CD4-positive, CD25-positive, alpha-beta regulatory T cell (primary cell): ENCODE results near the gene QKI. TPM values are rescaled to one million over a fixed set of nuclear protein-coding genes. Genes with fewer than 3 reads are reported as not detected.

Source experiments
- ATAC-seq, 2 donors: fragments of 150-1000 bp; cut with Tn5 transposase; one replicate each; pipeline ENCODE4 v1.10.0; 2021; ENCODE audit warnings: low read depth in 2 of 2, moderate number of reproducible peaks in 2 of 2, moderate library complexity in 1 of 2
- DNase-seq, 3 donors: peaks; one replicate each; pipeline versions ENCODE4 v3.0.0 to v3.0.0-alpha.2; 2012 to 2022; ENCODE audit warnings: mixed read lengths in 1 of 3
- H3K27ac ChIP-seq: one replicate; pipeline ENCODE4 v1.7.0; 2013; ENCODE audit warnings: mild to moderate bottlenecking, low read length; ENCODE audit not compliant: insufficient read depth, poor library complexity, severe bottlenecking
- H3K27me3 ChIP-seq: one replicate; pipeline ENCODE4 v1.7.0; 2013; ENCODE audit warnings: low read length; ENCODE audit not compliant: control insufficient read depth, insufficient read depth
- H3K36me3 ChIP-seq: one replicate; pipeline ENCODE4 v1.7.0; 2013; ENCODE audit warnings: mild to moderate bottlenecking, low read length, moderate library complexity; ENCODE audit not compliant: control insufficient read depth, insufficient read depth
- H3K4me1 ChIP-seq: 2 replicates; pipeline ENCODE4 v1.7.0; 2013; ENCODE audit warnings: mild to moderate bottlenecking, low read length; ENCODE audit not compliant: insufficient read depth, control insufficient read depth, poor library complexity, severe bottlenecking
- H3K4me3 ChIP-seq: one replicate; pipeline ENCODE4 v1.7.0; 2013; ENCODE audit warnings: low read depth, mild to moderate bottlenecking, low read length, moderate library complexity
- H3K9me3 ChIP-seq, 2 experiments: 1 replicate in 1 of 2; 2 replicates in 1 of 2; pipeline ENCODE4 v1.7.0; 2013; ENCODE audit warnings: low read length in 2 of 2, mild to moderate bottlenecking in 1 of 2, moderate library complexity in 1 of 2; ENCODE audit not compliant: control insufficient read depth in 2 of 2
- H3K27ac Mint-ChIP-seq, 3 donors: one replicate each; pipeline ENCODE4 v1.8.0; 2020 to 2022; ENCODE audit warnings: mild to moderate bottlenecking in 3 of 3, mixed read lengths in 3 of 3, moderate library complexity in 2 of 3
- H3K27me3 Mint-ChIP-seq: one replicate; pipeline ENCODE4 v1.8.0; 2022; ENCODE audit warnings: mild to moderate bottlenecking, mixed read lengths
- H3K36me3 Mint-ChIP-seq: one replicate; pipeline ENCODE4 v1.8.0; 2020; ENCODE audit warnings: mixed read lengths
- H3K4me1 Mint-ChIP-seq, 4 donors: one replicate each; pipeline ENCODE4 v1.8.0; 2020 to 2022; ENCODE audit warnings: mixed read lengths in 4 of 4, mild to moderate bottlenecking in 1 of 4
- H3K4me3 Mint-ChIP-seq, 4 donors: one replicate each; pipeline ENCODE4 v1.8.0; 2020 to 2022; ENCODE audit warnings: mild to moderate bottlenecking in 4 of 4, mixed read lengths in 4 of 4, moderate library complexity in 3 of 4
- H3K9me3 Mint-ChIP-seq, 7 donors: one replicate each; pipeline ENCODE4 v1.8.0; 2020 to 2022; ENCODE audit warnings: mixed read lengths in 7 of 7, mild to moderate bottlenecking in 3 of 7, moderate library complexity in 2 of 7
- polyA plus RNA-seq, 4 donors: library from polyadenylated mRNA; unstranded; fragments of 300-500 nt; fragmentation: Illumina TruSeq; gene quantifications; one replicate each; pipeline ENCODE4 v1.2.3, GENCODE V29; 2021
- total RNA-seq: library from RNA; stranded (reverse); gene quantifications from one replicate; pipeline ENCODE4 v1.2.3, GENCODE V29; 2022

The QKI gene
- total and polyA plus RNA-seq, 5 donors from 2014 or later = 10.0 to 89.7 (median 17.2) TPM

DNA sequence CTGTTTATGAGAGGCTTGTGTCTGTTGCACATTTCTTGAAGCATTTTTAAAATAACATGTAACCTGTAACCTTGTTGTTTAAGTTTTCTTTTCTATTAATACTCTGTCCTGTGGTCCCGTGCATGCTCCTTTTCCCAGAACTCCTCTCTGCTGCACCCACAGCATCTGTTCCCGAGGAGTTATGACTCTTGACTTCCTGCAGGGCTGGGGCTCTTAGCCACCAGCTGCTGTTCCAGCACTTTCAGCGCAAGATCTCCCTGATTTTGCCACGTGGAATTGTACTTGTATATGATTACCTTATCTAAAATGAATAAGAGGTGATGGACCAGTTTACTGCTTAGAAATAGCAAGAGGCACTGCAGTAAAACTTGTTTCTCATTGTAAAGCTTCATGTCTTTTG is 150.6 kb downstream of the QKI start:
- H3K4me1 Mint-ChIP-seq = peaks cover 0 to 4% (median 1%) of the 10 kb centered on the region in 4 donors
- peaks cover 14% of the 10 kb centered on the region for H3K36me3 ChIP-seq
- ATAC-seq = no peak

DNA sequence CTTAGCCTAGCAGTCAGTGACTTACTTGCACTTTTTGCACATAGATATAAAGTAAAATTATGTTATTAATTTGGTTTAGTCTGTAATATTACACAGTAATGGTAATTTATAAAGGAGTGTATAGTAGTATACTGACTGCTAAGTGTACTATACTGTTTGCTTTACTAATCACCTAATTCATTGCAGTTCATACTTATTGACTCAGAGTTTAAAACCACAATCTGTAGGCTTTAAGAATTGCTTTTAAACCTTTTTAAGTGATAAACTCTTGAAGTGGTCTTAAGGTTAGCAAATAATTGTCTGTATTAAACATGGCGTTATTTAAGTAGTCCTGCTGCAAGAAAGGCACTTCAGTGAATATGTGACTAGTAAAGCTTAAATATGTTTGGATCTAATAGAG is 151.5 kb downstream of the QKI start:
- Mint-ChIP-seq H3K4me1 (peaks cover 0 to 4% (median under 1%) of the 10 kb centered on the region in 4 donors), H3K27me3 (no peaks in the 10 kb centered on the region), H3K36me3 (peaks cover 33% of the 10 kb centered on the region), H3K27ac (no peak overlapping the region), H3K4me3 (no peak overlapping the region), H3K9me3 (no peaks in the 10 kb centered on the region)
- Histone ChIP-seq H3K27ac (no peak overlapping the region), H3K9me3 (no peaks in the 10 kb centered on the region), H3K4me1 (no peaks in the 10 kb centered on the region), H3K27me3 (no peaks in the 10 kb centered on the region), H3K4me3 (no peak overlapping the region), H3K36me3 (peaks cover 20% of the 10 kb centered on the region)
- no peak for DNase-seq
- no peak for ATAC-seq

More for the DNA sequence above, 150.6 kb downstream of the QKI start:
- Mint-ChIP-seq H3K36me3 (peaks cover 24% of the 10 kb centered on the region), H3K27ac (peak overlapping the region in 1 of 3 donors; percentile 30), H3K9me3 (no peaks in the 10 kb centered on the region), H3K27me3 (no peaks in the 10 kb centered on the region), H3K4me3 (no peak overlapping the region)
- Histone ChIP-seq H3K9me3 (no peaks in the 10 kb centered on the region), H3K27ac (no peak overlapping the region), H3K4me3 (no peak overlapping the region), H3K27me3 (no peaks in the 10 kb centered on the region), H3K4me1 (no peaks in the 10 kb centered on the region)
- DNase-seq = no peak

DNA sequence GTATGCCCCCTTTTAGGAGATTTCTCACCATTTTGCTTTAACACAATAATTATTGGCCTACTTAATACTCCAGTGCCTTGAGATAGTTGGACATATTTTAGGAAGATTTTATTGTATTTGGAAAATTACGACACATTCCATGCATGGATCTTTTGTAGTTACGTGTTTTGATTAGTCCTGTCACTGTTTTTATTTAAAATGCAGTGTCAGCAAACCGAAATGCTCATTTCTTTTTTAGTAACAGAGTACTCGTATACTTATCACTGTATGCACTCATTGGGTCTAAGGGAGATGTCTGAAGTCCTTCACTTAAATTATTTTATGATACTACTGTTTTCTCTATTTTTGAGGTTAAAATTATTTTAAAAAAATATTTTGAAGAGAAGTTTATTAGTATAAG is 153.8 kb downstream of the QKI start:
- Mint-ChIP-seq H3K27me3 (no peaks in the 10 kb centered on the region), H3K27ac (no peak overlapping the region), H3K4me3 (no peak overlapping the region), H3K36me3 (peaks cover 47% of the 10 kb centered on the region), H3K9me3 (no peaks in the 10 kb centered on the region), H3K4me1 (peaks cover 0 to 4% (median 0%) of the 10 kb centered on the region in 4 donors)
- Histone ChIP-seq H3K27ac (no peak overlapping the region), H3K4me1 (no peaks in the 10 kb centered on the region), H3K36me3 (peaks cover 21% of the 10 kb centered on the region), H3K4me3 (no peak overlapping the region), H3K27me3 (no peaks in the 10 kb centered on the region), H3K9me3 (no peaks in the 10 kb centered on the region)
- ATAC-seq (no peak), DNase-seq (no peak)

DNA sequence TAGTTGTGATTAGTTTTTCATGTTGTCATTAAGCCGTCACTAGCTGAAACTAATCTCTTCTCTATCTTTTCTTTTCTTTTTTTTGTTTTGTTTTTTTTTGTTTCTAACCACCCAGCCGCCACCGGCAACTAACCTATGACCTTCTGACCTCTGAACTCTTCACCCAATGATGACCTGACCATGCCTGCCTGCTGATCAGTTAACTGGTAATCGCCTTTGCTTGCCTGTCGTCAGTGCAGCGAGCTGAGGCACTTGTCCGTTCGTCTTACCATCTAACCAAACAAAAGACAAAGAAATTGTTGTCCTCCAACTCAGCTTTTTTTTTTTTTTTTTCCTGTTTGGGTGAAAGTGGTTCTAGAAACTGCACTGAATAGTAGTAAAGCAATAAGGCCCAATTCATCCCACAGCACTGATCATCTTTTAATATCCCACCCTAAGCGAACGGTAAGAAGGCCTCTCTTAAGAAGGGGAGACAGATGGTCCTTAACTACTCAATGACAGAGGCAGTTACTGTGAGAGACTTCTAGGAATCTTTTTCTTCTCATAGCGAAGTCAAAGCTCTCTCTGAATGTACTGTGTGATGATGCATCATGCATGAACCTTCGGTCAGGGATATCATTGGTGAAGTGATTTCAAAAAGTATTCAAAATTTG is 156.2 kb downstream of the QKI start:
- H3K4me1 Mint-ChIP-seq = peaks cover 0 to 4% (median 0%) of the 10 kb centered on the region in 4 donors
- ATAC-seq = no peak
- H3K27ac ChIP-seq = no peak overlapping the region

DNA sequence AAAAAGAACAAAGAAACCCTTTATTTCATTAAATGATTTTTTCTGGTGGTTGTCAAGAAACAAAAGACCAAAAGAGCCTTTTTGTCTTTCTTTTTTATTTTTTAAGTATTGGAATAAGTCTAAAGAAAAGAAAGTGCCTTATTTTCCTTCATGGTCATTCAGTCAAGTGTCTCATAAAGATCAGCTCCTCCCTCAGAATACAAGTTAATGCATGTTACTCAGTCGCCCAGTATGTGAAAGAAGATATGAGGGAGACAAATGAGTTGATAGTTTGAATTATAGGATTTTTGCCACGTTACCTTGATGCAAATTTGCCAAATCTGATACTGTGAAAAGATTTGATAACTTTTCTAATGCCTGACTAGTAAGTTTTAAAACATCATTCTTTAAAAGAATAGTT is 157.2 kb downstream of the QKI start:
- H3K4me1 ChIP-seq = no peaks in the 10 kb centered on the region
- peaks cover 0 to 4% (median 0%) of the 10 kb centered on the region in 4 donors for H3K4me1 Mint-ChIP-seq
- H3K27me3 ChIP-seq = no peaks in the 10 kb centered on the region
- no peaks in the 10 kb centered on the region for H3K9me3 ChIP-seq
- ATAC-seq (no peak), DNase-seq (no peak)
- peaks cover 27% of the 10 kb centered on the region for H3K36me3 Mint-ChIP-seq
- H3K27ac Mint-ChIP-seq = no peak overlapping the region
- H3K27me3 Mint-ChIP-seq = no peaks in the 10 kb centered on the region
- H3K27ac ChIP-seq = no peak overlapping the region
- H3K9me3 Mint-ChIP-seq = no peaks in the 10 kb centered on the region
- H3K36me3 ChIP-seq = peaks cover 8% of the 10 kb centered on the region
- H3K4me3 Mint-ChIP-seq = no peak overlapping the region
- no peak overlapping the region for H3K4me3 ChIP-seq

More for the DNA sequence above, 156.2 kb downstream of the QKI start:
- no peaks in the 10 kb centered on the region for H3K27me3 ChIP-seq
- no peaks in the 10 kb centered on the region for H3K9me3 ChIP-seq
- H3K4me3 Mint-ChIP-seq = no peak overlapping the region
- no peaks in the 10 kb centered on the region for H3K4me1 ChIP-seq
- peaks cover 8% of the 10 kb centered on the region for H3K36me3 ChIP-seq
- no peak overlapping the region for H3K27ac Mint-ChIP-seq
- peaks cover 30% of the 10 kb centered on the region for H3K36me3 Mint-ChIP-seq
- no peaks in the 10 kb centered on the region for H3K9me3 Mint-ChIP-seq
- DNase-seq = no peak
- H3K4me3 ChIP-seq = no peak overlapping the region
- no peaks in the 10 kb centered on the region for H3K27me3 Mint-ChIP-seq

DNA sequence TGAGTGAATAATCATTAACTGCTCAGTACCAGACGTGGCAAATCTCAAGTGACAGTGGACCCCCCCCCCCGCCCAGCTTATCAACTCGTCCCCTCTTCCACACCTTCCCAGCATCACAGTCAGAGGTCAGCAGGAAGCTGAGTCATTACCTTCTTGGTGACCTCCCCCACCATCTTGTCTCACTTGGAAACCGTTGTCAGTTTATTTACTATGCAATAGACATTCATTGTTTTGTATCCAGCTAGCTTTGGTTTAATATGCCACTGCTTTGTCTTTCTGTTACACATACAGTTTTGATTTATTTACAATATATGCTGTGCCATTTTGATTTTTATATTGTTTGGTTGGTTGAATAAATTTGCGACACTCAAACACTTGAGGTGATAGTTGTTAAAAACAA is 158.1 kb downstream of the QKI start:
- DNase-seq = no peak
- no peaks in the 10 kb centered on the region for H3K27me3 Mint-ChIP-seq
- Histone ChIP-seq H3K27ac (no peak overlapping the region), H3K9me3 (no peaks in the 10 kb centered on the region), H3K4me3 (no peak overlapping the region), H3K27me3 (no peaks in the 10 kb centered on the region), H3K36me3 (peaks cover 8% of the 10 kb centered on the region), H3K4me1 (no peaks in the 10 kb centered on the region)
- no peaks in the 10 kb centered on the region for H3K9me3 Mint-ChIP-seq
- peaks cover 27% of the 10 kb centered on the region for H3K36me3 Mint-ChIP-seq
- peaks cover 0 to 4% (median 0%) of the 10 kb centered on the region in 4 donors for H3K4me1 Mint-ChIP-seq
- no peak overlapping the region for H3K4me3 Mint-ChIP-seq
- H3K27ac Mint-ChIP-seq = no peak overlapping the region
- ATAC-seq = no peak

DNA sequence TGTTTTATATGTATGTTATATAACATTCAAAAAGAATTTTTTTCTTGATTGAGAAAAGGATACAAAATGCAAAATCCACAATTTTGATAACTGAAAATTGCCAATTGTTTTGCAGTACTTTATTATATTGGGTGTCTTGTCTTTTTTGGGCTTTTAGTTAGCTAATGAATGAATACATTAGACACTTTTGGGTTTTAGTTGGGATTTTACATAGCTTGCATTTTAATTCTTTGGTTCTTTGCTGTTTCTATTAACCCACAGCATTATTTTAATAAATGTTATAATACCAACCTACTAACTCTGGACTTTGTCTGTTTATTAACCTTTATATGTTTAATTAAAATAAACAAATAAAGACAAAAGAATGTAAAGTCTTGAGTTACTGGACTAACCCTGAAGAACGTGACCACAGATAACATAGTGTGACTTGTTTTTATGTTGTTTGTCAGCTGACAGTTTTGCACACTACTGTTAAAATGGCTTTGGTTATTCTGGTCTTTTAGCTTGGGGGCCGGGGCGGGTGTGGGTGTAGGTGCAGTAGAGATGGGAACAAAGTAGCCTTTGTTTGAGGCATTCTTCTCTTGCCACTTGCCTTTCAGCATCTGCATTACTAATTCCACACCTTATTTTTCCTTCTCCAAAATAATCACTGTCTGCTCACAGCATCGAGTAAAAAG is 159.1 kb downstream of the QKI start:
- no peaks in the 10 kb centered on the region for H3K27me3 Mint-ChIP-seq

DNA sequence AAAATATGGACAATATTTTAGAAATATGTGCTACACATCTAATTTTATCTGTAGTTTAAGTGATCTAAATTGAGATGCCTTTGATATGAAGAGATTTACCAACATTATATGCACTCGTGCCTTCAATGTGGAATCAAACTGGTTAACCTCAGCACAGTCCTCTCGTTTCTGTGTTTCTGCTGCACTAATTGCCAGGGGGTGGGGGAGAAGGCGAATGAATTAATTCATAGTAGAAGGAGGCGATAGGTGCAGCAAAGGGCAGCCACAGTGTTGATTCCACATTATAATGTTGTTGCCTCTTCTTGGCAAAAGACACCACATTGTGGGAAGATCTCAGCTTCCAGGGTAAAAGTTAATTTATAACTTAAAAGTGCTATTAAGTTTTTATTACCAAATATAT is 161.6 kb downstream of the QKI start:
- no peaks in the 10 kb centered on the region for H3K9me3 Mint-ChIP-seq
- DNase-seq = no peak
- Histone ChIP-seq H3K4me3 (no peak overlapping the region), H3K36me3 (peaks cover 1% of the 10 kb centered on the region), H3K27me3 (no peaks in the 10 kb centered on the region), H3K4me1 (no peaks in the 10 kb centered on the region), H3K9me3 (no peaks in the 10 kb centered on the region), H3K27ac (no peak overlapping the region)
- no peaks in the 10 kb centered on the region for H3K4me1 Mint-ChIP-seq
- H3K27me3 Mint-ChIP-seq = no peaks in the 10 kb centered on the region
- H3K36me3 Mint-ChIP-seq = peaks cover 16% of the 10 kb centered on the region
- H3K27ac Mint-ChIP-seq = no peak overlapping the region
- no peak for ATAC-seq
- H3K4me3 Mint-ChIP-seq = no peak overlapping the region

More for the DNA sequence above, 159.1 kb downstream of the QKI start:
- no peak for ATAC-seq
- H3K4me1 Mint-ChIP-seq = peaks cover 0 to 4% (median 0%) of the 10 kb centered on the region in 4 donors
- H3K36me3 Mint-ChIP-seq = peaks cover 27% of the 10 kb centered on the region
- H3K27ac Mint-ChIP-seq = no peak overlapping the region
- Histone ChIP-seq H3K36me3 (peaks cover 8% of the 10 kb centered on the region), H3K9me3 (no peaks in the 10 kb centered on the region), H3K4me3 (no peak overlapping the region), H3K4me1 (no peaks in the 10 kb centered on the region), H3K27ac (no peak overlapping the region), H3K27me3 (no peaks in the 10 kb centered on the region)
- DNase-seq = no peak
- no peaks in the 10 kb centered on the region for H3K9me3 Mint-ChIP-seq
- H3K4me3 Mint-ChIP-seq = no peak overlapping the region
